ENCODE results near the gene PSME1.

The PSME1 gene

GRCh38 chr14:24177041-24177825 is 41.2 kb downstream of the PSME1 start:
- DNase-seq, result no peak

- no peak for DNase-seq
Observed at GRCh38 chr14:24177891-24178290, 41.9 kb downstream of the PSME1 start.

GRCh38 chr14:24178399-24179178 is 42.6 kb downstream of the PSME1 start:
- no peak for DNase-seq

- DNase-seq, result no peak
Observed at GRCh38 chr14:24179294-24179960, 43.4 kb downstream of the PSME1 start.

GRCh38 chr14:24179961-24180796 is 44.2 kb downstream of the PSME1 start:
- no peak for DNase-seq

GRCh38 chr14:24181371-24182077 is 45.5 kb downstream of the PSME1 start:
- no peak for DNase-seq

- no peak for DNase-seq
Observed at GRCh38 chr14:24182110-24182882, 46.3 kb downstream of the PSME1 start.

- no peak for DNase-seq
Observed at GRCh38 chr14:24183014-24183481, 47.1 kb downstream of the PSME1 start.

- DNase-seq, result no peak
Observed at GRCh38 chr14:24184104-24184970, 48.3 kb downstream of the PSME1 start.

GRCh38 chr14:24185026-24185425 is 49.0 kb downstream of the PSME1 start:
- DNase-seq, result no peak

GRCh38 chr14:24185741-24186140 is 49.7 kb downstream of the PSME1 start:
- DNase-seq, result no peak

- no peak for DNase-seq
Observed at GRCh38 chr14:24186831-24187538, 51.0 kb downstream of the PSME1 start.

- DNase-seq, result no peak
Observed at GRCh38 chr14:24187539-24187915, 51.5 kb downstream of the PSME1 start.

Data from CD4-positive, alpha-beta T cell treated with Interleukin-15 for 1 hour (primary cell).